A673 (cell line): Measurements from ENCODE around the gene PCGF2. TPM values are rescaled to one million over a fixed set of nuclear protein-coding genes. Genes with fewer than 3 reads are reported as not detected.
A peak's percentile ranks its signal among the peaks of the same experiment; 100 is the strongest.

Source experiments
- BruUV-seq: library from RNA; stranded (reverse); fragments of 400-500 nt; replicated peaks from 2 replicates; lab custom pipeline; 2021; lab: Mats Ljungman, UMichigan
- CTCF ChIA-PET: fragments of 300-600 bp; sonication (Branson Sonifier 250); formaldehyde crosslinking; loops from one replicate; lab custom pipeline; 2022; ENCODE audit warnings: antibody characterized with exemption; lab: Charles Lee
- POLR2A ChIA-PET: fragments of 300-600 bp; sonication (Branson Sonifier 250); formaldehyde crosslinking; loops from one replicate; lab custom pipeline; 2022; ENCODE audit warnings: antibody characterized with exemption; ENCODE audit not compliant: low non-redundant PET; lab: Charles Lee
- DNase-seq: peaks from one replicate; pipeline ENCODE4 v3.0.0-alpha.2; 2015; ENCODE audit warnings: low spot score
- H3K27ac ChIP-seq: fragments of 200-600 bp; sonication (generic); 2 replicates; pipeline ENCODE4 v1.5.1; 2016; ENCODE audit warnings: mixed run types, low read depth, mild to moderate bottlenecking, mixed read lengths, antibody characterized with exemption, low read length; ENCODE audit not compliant: poor library complexity, severe bottlenecking
- H3K27me3 ChIP-seq: fragments of 200-600 bp; sonication (generic); replicated peaks from 2 replicates; pipeline ENCODE4 v1.6.1; 2017; ENCODE audit warnings: mixed run types, low read depth, mild to moderate bottlenecking, mixed read lengths, antibody characterized with exemption, low read length; ENCODE audit not compliant: insufficient read depth, poor library complexity
- H3K36me3 ChIP-seq: fragments of 200-600 bp; sonication (generic); 2 replicates; pipeline ENCODE4 v1.6.1; 2016; ENCODE audit warnings: mixed run types, mild to moderate bottlenecking, mixed read lengths, antibody characterized with exemption, low read length; ENCODE audit not compliant: insufficient read depth, poor library complexity, severe bottlenecking
- H3K4me1 ChIP-seq: fragments of 200-600 bp; sonication (generic); 2 replicates; pipeline ENCODE4 v1.6.1; 2017; ENCODE audit warnings: mixed run types, mild to moderate bottlenecking, mixed read lengths, antibody characterized with exemption, low read length; ENCODE audit not compliant: insufficient read depth, poor library complexity, severe bottlenecking
- H3K4me3 ChIP-seq: fragments of 200-600 bp; sonication (generic); 2 replicates; pipeline ENCODE4 v1.5.1; 2016; ENCODE audit warnings: low read depth, mixed run types, mild to moderate bottlenecking, mixed read lengths, low read length; ENCODE audit not compliant: poor library complexity, severe bottlenecking
- H3K9me3 ChIP-seq: fragments of 200-600 bp; sonication (generic); 2 replicates; pipeline ENCODE4 v1.6.1; 2016; ENCODE audit warnings: mixed run types, low read depth, mild to moderate bottlenecking, mixed read lengths, antibody characterized with exemption, low read length; ENCODE audit not compliant: poor library complexity, severe bottlenecking
- EZH2 ChIP-seq: fragments of 200-600 bp; sonication (generic); IDR thresholded peaks from 2 replicates; pipeline ENCODE4 v1.6.1; 2017; ENCODE audit warnings: borderline replicate concordance, low read depth, mild to moderate bottlenecking, mixed read lengths, antibody characterized with exemption, low read length; ENCODE audit not compliant: poor library complexity, severe bottlenecking
- intact Hi-C: fragments of 100-400 bp; cut with micrococcal nuclease; formaldehyde crosslinking; loops from one replicate; pipeline ENCODE4 v1.10.0; 2022; ENCODE audit not compliant: unreplicated experiment
- total RNA-seq: library from RNA; stranded (reverse); gene quantifications from 2 replicates; pipeline ENCODE4 v1.2.3, GENCODE V29; 2021
- TF ChIP-seq, protein P1 (sequence below): fragments of 300-800, 200-600 bp; sonication (generic); conservative IDR thresholded peaks from 2 replicates; pipeline ENCODE4 v1.5.1; 2017; ENCODE audit warnings: low read depth, mild to moderate bottlenecking, antibody characterized with exemption, low read length, moderate library complexity, mixed read lengths

The PCGF2 gene
- total RNA-seq, 1 experiment from 2014 or later: 34.4 TPM

DNA sequence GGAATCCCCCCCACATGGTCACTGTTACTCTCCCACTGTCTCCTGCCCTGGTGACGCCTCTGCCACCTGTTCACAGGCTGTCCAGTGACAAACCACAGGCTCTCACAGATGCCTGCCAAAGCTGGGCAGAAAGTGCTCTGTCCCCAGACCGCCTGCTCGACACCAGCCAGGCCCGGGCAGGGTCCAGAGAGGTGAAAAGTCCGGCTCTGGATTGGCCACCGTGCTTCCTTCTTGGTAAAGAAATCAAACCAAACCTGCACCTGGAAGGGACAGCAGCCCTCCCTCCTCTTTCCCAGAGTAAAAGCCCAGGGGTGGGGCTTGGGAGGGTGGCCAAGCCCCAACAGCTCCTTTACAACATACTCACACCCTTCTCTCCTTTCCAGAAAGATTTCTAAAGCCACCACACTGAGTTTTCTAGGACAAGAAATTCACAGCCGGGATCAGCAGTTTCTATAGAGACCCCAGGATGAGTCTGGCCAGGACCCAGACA lies 6.2 kb downstream of the PCGF2 start:
- Histone ChIP-seq H3K27me3 (no peaks in the 10 kb centered on the region), H3K9me3 (no peaks in the 10 kb centered on the region), H3K4me3 (no peak overlapping the region), H3K27ac (peak overlapping the region; percentile 60), H3K36me3 (peaks cover 3% of the 10 kb centered on the region), H3K4me1 (peaks cover 20% of the 10 kb centered on the region)
- TF ChIP-seq, protein P1, sequence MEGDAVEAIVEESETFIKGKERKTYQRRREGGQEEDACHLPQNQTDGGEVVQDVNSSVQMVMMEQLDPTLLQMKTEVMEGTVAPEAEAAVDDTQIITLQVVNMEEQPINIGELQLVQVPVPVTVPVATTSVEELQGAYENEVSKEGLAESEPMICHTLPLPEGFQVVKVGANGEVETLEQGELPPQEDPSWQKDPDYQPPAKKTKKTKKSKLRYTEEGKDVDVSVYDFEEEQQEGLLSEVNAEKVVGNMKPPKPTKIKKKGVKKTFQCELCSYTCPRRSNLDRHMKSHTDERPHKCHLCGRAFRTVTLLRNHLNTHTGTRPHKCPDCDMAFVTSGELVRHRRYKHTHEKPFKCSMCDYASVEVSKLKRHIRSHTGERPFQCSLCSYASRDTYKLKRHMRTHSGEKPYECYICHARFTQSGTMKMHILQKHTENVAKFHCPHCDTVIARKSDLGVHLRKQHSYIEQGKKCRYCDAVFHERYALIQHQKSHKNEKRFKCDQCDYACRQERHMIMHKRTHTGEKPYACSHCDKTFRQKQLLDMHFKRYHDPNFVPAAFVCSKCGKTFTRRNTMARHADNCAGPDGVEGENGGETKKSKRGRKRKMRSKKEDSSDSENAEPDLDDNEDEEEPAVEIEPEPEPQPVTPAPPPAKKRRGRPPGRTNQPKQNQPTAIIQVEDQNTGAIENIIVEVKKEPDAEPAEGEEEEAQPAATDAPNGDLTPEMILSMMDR: no peak
- no peak for TF ChIP-seq EZH2
- DNase-seq: no peak
- intact Hi-C loops: no loop called here
- ChIA-PET CTCF (no interaction called here), POLR2A (no interaction called here)
- BruUV-seq: no TSS peak

DNA sequence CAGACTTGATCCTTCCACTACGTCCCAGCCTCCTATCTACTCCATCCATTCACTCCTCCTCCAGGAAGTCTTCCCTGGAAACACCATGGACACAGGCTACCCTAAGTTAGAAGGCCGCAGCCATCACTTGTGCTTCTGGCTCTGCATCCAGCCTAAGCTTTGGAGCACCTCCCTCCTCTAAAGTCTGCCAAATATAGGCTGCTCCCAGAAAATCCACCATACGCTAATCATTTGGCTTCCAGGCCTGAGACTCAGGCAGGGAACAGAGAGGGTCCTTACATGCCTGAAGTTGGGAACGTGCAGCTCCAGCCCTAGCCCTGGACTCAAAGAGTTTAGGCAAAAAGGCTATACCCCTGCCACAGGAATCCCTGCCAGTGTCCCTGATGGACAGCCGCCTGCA lies 6.7 kb downstream of the PCGF2 start:
- intact Hi-C loops: no loop called here
- H3K4me3 ChIP-seq: no peak overlapping the region
- ChIA-PET POLR2A (no interaction called here), CTCF (no interaction called here)
- H3K27ac ChIP-seq: no peak overlapping the region
- peaks cover 3% of the 10 kb centered on the region for H3K36me3 ChIP-seq
- no peaks in the 10 kb centered on the region for H3K27me3 ChIP-seq
- peaks cover 17% of the 10 kb centered on the region for H3K4me1 ChIP-seq
- no TSS peak for BruUV-seq
- TF ChIP-seq, protein P1: no peak
- TF ChIP-seq EZH2: no peak
- H3K9me3 ChIP-seq: no peaks in the 10 kb centered on the region
- DNase-seq: no peak

DNA sequence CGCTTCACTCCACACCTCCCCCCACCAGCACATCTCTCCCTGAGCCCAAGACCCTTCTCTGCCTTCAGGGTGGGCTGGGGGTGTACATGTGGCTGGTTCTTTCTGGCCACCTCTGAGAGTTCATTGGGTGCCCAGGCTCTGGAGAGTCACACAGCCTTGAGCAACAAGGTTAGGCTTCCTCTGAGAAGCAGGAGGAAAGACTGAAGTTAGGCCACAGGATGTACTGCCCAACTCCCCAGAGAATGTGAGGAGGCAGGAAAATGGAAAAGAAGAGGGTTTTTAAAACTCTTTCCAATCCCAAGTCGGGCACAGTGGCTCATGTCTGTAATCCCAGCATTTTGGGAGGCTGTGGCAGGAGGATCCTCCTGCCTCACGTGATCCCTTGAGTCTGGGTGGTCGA lies 7.3 kb downstream of the PCGF2 start:
- H3K4me1 ChIP-seq: peaks cover 10% of the 10 kb centered on the region
- no peak overlapping the region for H3K27ac ChIP-seq
- H3K27me3 ChIP-seq: no peaks in the 10 kb centered on the region
- intact Hi-C loops: no loop called here
- no peak for DNase-seq
- H3K4me3 ChIP-seq: no peak overlapping the region
- CTCF ChIA-PET: no interaction called here
- BruUV-seq: no TSS peak
- no peak for TF ChIP-seq EZH2
- TF ChIP-seq, protein P1: no peak
- peaks cover 3% of the 10 kb centered on the region for H3K36me3 ChIP-seq
- H3K9me3 ChIP-seq: no peaks in the 10 kb centered on the region
- POLR2A ChIA-PET: no interaction called here
